Right cardiac atrium (tissue), 5 donors: ENCODE data around the gene TAF4. TPM values are rescaled to one million over a fixed set of nuclear protein-coding genes. Genes with fewer than 3 reads are reported as not detected.
A peak's percentile ranks its signal among the peaks of the same experiment; 100 is the strongest.

Experiments used
- ATAC-seq, 2 donors: fragments of 200-7000 bp; cut with Tn5 transposase; one replicate each; pipeline versions ENCODE4 v1.8.0 to v1.9.1; 2020; ENCODE audit warnings: moderate library complexity in 2 of 2, mild to moderate bottlenecking in 1 of 2
- DNase-seq, 3 donors: peaks; one replicate each; pipeline ENCODE4 v3.0.0-alpha.2; 2020
- H3K27ac ChIP-seq: one replicate; pipeline ENCODE4 v1.5.1; 2013; ENCODE audit warnings: mild to moderate bottlenecking, low read length, control low read depth, moderate library complexity
- H3K27me3 ChIP-seq: one replicate; pipeline ENCODE4 v1.6.1; 2013; ENCODE audit not compliant: control insufficient read depth, insufficient read depth
- H3K4me1 ChIP-seq: one replicate; pipeline ENCODE4 v1.6.1; 2013; ENCODE audit warnings: low read length; ENCODE audit not compliant: control insufficient read depth, insufficient read depth
- H3K4me3 ChIP-seq: one replicate; pipeline ENCODE4 v1.5.1; 2013; ENCODE audit warnings: low read length, control low read depth
- H3K9me3 ChIP-seq: one replicate; pipeline ENCODE4 v1.6.1; 2013; ENCODE audit warnings: low read length; ENCODE audit not compliant: control insufficient read depth
- WGBS: extraction: QIAGEN DNeasy Blood & Tissue Kit; methylation state at CpG from one replicate; pipeline ENCODE4 v1.1.7; 2013; 5-methylcytosine and 5-hydroxymethylcytosine counted together
- intact Hi-C, 4 donors: fragments of 100-400 bp; cut with DNase I; formaldehyde crosslinking; loops; one replicate each; pipeline versions ENCODE4 v1.11.0 to v1.14.0; 2022 to 2023
- polyA plus RNA-seq: library from polyadenylated mRNA; stranded (reverse); fragments of 200-250 nt; gene quantifications from one replicate; pipeline ENCODE4 v1.2.3, GENCODE V29; 2013
- total RNA-seq, 4 donors: library from RNA; stranded (reverse); fragmentation: NEBNext Ultra II Directional; extraction: Animal tissue kit (Norgen Biotek cat#: 25700); gene quantifications; one replicate each; pipeline ENCODE4 v1.2.1, GENCODE V29; 2021
- donor health status: healthy with polysubstance abuse.
- donor health status: DM: no; HTN: yes; CAD: no.
- donor health status: DM: no; HTN: no; CAD: no.
- donor health status: DM: no; HTN: yes; CAD: no; lungs with severe emphysema.
- donor health status: DM: yes; HTN: yes; CAD: no.

The TAF4 gene
- total and polyA plus RNA-seq, 5 donors: 3.8 to 13.6 (median 8.3) TPM

DNA sequence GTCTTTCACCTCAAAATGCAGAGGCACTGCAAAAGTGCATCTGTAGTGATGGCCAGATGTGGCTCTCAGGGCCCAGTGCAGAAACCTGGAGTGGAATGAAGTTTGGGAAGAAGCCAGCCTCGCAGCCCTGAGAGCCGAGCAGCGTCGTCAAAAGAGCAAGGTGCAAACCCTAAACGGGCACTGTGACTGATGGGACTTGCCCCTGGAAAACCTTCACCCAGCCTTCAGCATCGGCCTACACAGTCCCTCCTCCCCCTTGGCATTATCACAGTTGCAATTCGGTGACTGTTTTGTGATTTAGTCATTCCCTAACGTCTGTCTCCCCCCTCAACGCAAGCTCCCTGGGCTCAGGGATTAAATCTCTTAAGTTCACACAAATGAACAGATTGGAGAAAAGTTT is 38.6 kb downstream of the TAF4 start:
- intact Hi-C loops: loop anchor here in 2 of 4 donors (5.0 kb wide), 1 partner anchor 110 kb away; no protein-coding TSS in a partner anchor
- H3K27ac ChIP-seq: no peak overlapping the region
- ATAC-seq (no peak), DNase-seq (no peak)
- H3K4me1 ChIP-seq: peaks cover 2% of the 10 kb centered on the region
- 69% methylated on average over 9 of the region's 9 CpGs for WGBS
- no peaks in the 10 kb centered on the region for H3K9me3 ChIP-seq
- H3K4me3 ChIP-seq: no peak overlapping the region
- H3K27me3 ChIP-seq: no peaks in the 10 kb centered on the region

DNA sequence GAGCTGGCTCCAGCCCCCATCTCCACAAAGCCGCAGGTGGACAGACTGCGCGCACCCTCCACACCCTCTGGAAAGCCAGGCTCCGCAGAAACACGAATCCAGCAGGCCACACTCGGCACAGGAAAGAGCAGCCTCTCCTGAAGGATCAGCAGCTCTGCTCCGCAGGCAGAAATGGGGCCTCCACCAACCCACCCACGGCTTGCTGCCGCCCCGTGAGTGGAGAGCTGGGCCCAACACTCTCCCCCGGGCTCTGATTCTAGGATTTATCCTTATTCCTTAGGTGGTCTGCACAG is 39.2 kb downstream of the TAF4 start:
- peaks cover 2% of the 10 kb centered on the region for H3K4me1 ChIP-seq
- no peak for DNase-seq

DNA sequence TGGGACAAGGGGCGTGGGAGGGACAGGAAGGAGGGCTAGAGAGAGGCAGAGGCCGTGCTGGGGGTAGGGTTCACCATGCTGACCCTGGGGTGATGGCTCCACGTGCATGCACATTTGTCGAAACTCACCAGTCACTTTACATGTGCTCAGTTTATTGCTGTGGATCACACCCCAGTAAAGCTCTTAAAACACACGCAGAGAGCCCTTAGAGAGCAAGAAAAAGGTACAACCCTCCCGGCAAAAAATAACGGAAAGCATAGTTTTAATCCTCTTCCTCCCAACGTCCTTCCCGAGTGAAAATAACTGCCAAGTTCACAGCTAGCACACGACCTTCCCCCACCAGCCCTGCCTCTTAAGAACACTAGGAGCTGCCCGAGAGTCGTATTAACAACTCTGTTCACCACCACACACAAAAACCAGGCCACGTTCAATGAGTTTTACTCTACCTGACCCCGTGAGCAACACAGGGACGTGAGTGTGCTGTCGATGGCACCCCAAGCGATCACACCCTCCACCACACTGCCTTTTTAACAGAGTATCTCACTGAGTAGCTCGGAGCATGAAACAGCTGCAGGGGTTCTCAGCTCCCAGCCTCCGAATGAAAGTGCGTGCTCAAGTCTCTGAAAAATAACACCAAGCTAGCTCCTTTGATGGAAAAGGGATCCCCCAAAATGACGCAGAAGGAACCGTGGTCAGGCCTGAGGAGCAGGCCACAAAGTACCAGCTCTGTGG is 39.7 kb downstream of the TAF4 start:
- Histone ChIP-seq H3K4me3 (no peak overlapping the region), H3K9me3 (no peaks in the 10 kb centered on the region), H3K27ac (no peak overlapping the region), H3K4me1 (peaks cover 4% of the 10 kb centered on the region), H3K27me3 (no peaks in the 10 kb centered on the region)
- peak in 1 of 3 donors; percentile 73 for DNase-seq
- ATAC-seq: peak; percentile 76 to 82
- intact Hi-C loops: loop anchor here in 2 of 4 donors (5.0 kb wide), 1 partner anchor 111 kb away; no protein-coding TSS in a partner anchor
- WGBS: 21% methylated on average over 22 of the region's 22 CpGs

More for the DNA sequence above, 39.2 kb downstream of the TAF4 start:
- Histone ChIP-seq H3K27me3 (no peaks in the 10 kb centered on the region), H3K4me3 (no peak overlapping the region), H3K9me3 (no peaks in the 10 kb centered on the region), H3K27ac (no peak overlapping the region)
- 86% methylated on average over 11 of the region's 11 CpGs for WGBS
- intact Hi-C loops: loop anchor here in 2 of 4 donors (5.0 kb wide), 1 partner anchor 111 kb away; no protein-coding TSS in a partner anchor
- ATAC-seq: no peak

DNA sequence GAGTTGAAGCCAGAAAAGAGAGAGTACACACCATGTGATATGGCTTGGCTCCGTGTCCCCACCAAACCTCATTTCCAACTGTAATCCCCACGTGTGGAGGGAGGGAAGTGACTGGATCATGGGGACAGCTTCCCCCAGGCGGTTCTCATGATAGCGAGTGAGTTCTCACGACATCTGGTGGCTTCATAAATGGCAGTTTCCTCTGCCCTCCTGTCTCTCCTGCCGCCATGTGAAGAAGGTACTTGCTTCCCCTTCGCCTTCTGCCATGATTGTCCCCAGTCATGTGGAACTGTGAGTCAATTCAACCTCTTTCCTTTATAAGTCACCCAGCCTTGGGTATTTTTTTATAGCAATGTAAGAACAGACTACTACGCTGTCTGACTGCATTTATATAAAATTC is 40.3 kb downstream of the TAF4 start:
- peaks cover 5% of the 10 kb centered on the region for H3K4me1 ChIP-seq
- WGBS: 35% methylated on average over 8 of the region's 8 CpGs

DNA sequence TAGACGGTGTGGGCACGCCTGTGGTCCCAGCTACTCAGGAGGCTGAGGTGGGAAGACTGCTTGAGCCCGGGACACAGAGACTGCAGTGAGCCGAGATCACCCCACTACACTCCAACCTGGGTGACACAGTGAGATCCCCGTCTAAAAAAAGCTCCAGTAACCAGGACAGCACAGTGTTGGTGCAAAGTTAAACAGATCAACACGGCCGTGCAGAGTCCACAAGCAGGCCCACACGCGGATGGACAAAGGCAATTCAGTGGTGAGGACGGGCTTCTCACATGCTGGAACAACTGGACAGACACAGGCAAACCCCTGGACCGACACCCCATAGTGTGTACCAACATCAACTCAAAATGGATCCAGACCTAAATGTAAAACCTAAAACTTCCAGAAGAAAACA is 41.7 kb downstream of the TAF4 start:
- intact Hi-C loops: loop anchor here in 1 of 4 donors (5.0 kb wide), 1 partner anchor 118 kb away; the partner anchor contains the start of genes PSMA7 and SS18L1
- 76% methylated on average over 11 of the region's 11 CpGs for WGBS
- Histone ChIP-seq H3K27me3 (no peaks in the 10 kb centered on the region), H3K4me1 (peaks cover 5% of the 10 kb centered on the region), H3K9me3 (no peaks in the 10 kb centered on the region), H3K4me3 (no peak overlapping the region), H3K27ac (no peak overlapping the region)
- DNase-seq: no peak
- no peak for ATAC-seq

More for the DNA sequence above, 40.3 kb downstream of the TAF4 start:
- Histone ChIP-seq H3K27me3 (no peaks in the 10 kb centered on the region), H3K9me3 (no peaks in the 10 kb centered on the region), H3K4me3 (no peak overlapping the region), H3K27ac (no peak overlapping the region)
- no peak for ATAC-seq
- DNase-seq: no peak
- intact Hi-C loops: loop anchor here in 2 of 4 donors (5.0 kb wide), 1 partner anchor 112 kb away; no protein-coding TSS in a partner anchor

DNA sequence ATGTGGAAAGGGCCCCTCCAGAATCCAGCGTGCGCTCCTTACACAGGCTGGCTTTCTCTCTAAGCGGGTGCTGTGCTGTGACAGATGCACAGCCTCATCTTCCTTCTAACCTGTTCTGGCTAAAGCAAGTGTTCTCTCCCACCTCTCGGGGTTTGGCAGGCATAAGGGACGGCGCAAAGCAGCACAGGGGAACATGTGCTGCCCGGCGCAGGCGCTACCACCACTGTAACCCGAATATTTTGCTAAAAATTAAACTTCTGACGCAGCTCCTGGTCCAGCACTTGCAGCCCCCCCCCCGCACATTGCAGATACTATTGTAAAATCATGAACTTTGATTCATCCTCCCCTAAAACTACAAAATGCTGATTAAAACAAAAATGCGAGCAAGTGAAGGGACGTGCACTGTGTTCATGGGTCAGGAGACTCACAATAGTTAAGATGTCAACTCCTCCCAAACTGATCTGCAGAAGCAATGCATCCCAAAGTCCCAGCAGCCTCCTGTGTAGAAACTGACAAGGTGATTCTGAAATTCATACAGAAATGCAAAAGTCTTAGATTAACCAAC is 43.0 kb downstream of the TAF4 start:
- WGBS: 97% methylated on average over 14 of the region's 14 CpGs
- Histone ChIP-seq H3K27ac (no peak overlapping the region), H3K4me1 (peaks cover 5% of the 10 kb centered on the region), H3K4me3 (no peak overlapping the region), H3K9me3 (no peaks in the 10 kb centered on the region), H3K27me3 (no peaks in the 10 kb centered on the region)
- ATAC-seq (no peak), DNase-seq (no peak)
- intact Hi-C loops: loop anchor here in 1 of 4 donors (5.0 kb wide), 1 partner anchor 120 kb away; the partner anchor contains the start of genes PSMA7 and SS18L1

DNA sequence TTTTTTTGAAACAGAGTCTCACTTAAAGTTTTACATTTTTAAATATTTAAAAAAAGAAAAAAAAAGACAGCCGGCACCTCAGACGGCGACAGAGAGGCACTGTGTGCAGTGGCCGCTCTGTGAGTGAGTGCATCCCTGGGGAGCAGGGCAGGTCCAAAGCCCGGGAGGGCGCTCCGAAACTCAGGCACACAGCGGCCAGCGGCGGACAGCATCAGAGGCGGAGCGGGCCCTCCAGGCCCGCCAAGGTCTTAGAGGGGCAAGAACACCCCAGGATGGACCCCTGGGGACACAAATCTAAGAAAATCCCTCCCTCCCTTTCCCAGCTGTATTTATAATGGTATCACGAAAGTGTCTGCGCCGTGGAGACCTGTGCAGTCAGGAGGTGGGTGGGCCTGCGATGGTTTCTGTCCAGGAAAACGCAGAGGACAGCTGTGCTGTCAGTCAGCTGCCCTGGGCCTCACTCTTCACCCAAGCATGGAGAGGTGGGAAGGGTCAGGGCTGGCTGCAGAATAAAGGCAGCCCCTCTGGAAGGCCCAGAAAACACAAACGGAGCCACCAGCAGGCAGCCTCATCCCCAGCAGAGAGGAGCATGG is 43.8 kb downstream of the TAF4 start:
- Histone ChIP-seq H3K4me3 (no peak overlapping the region), H3K9me3 (no peaks in the 10 kb centered on the region), H3K4me1 (peaks cover 5% of the 10 kb centered on the region), H3K27ac (no peak overlapping the region), H3K27me3 (no peaks in the 10 kb centered on the region)
- intact Hi-C loops: loop anchor here in 1 of 4 donors (5.0 kb wide), 1 partner anchor 120 kb away; the partner anchor contains the start of genes PSMA7 and SS18L1
- ATAC-seq (no peak), DNase-seq (peak in 1 of 3 donors; percentile 48)
- 80% methylated on average over 19 of the region's 19 CpGs for WGBS

DNA sequence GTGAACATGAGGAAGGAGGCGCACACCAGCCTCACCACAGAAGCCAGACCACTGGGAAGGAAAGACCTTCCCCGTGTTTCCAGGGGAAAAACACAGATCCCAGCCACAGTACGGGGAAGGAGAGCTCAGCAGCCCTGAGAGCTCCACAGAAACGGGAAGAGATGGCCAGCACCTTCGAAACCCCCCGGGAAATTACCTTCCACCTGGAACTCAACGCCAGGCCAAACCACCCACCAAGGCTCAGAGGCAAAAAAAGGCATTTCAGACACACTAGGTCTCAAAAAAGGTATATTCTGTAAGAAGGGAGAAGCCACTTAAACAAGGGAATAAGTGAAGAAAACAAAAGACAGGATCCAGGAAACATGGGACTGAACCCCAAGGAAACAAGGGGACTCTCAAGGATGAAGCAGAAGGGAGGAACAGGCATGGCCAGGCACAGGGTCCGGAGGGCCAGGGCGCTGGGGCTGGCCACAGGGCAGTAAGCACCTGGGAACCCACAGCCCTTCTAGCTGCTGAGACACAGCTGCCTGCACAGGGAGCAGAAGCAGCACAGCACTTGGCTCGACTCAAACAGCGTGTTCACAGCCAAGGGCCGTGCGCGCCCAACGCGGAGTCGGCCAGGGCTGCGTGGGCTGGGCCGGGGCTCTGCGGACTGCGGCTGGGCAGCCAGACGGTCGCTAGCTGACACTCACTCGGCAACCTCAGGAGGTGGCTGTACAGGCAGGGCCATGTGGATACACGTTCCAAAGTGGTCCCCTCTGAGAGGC is 44.6 kb downstream of the TAF4 start:
- intact Hi-C loops: loop anchor here in 1 of 4 donors (5.0 kb wide), 1 partner anchor 121 kb away; the partner anchor contains the start of genes PSMA7 and SS18L1
- Histone ChIP-seq H3K27ac (no peak overlapping the region), H3K4me1 (peaks cover 5% of the 10 kb centered on the region), H3K4me3 (no peak overlapping the region), H3K9me3 (no peaks in the 10 kb centered on the region), H3K27me3 (no peaks in the 10 kb centered on the region)
- ATAC-seq: peak; percentile 78 to 85
- DNase-seq: peak; percentile 73 to 90 (median 89)
- WGBS: 53% methylated on average over 25 of the region's 25 CpGs

DNA sequence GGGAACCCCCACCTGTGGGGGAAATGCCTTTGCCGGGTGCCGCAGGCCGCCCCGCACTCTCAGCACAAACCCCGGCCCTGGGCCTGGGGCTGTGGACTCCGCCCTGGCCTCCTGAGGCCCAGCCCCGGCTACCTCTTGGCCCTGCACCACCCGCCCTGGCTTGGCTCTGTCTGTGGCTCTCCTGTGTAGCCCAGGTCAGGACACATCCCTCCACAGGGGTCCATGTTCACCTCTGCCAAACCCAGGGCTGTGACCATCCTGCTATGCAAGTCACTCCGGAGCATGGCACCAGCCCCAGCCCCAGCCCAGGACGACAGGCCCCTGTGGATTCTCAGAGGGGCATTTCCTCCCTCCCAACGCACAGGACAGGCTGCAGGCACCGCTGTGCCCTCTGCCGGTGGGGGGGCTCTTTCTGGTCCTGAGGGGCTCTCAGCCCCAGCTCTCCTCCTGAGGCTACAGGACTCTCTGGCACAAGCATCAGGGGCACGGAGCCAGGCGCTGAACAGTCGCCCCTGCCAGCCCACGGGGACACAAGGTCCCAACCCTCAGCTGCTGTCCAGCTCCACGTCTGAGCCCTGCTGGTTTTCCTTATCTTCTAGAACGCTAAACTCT is 45.7 kb downstream of the TAF4 start:
- WGBS: 66% methylated on average over 19 of the region's 19 CpGs
- Histone ChIP-seq H3K27me3 (no peaks in the 10 kb centered on the region), H3K27ac (no peak overlapping the region), H3K4me1 (peaks cover 3% of the 10 kb centered on the region), H3K9me3 (no peaks in the 10 kb centered on the region), H3K4me3 (no peak overlapping the region)
- peak; percentile 7 to 55 for ATAC-seq
- intact Hi-C loops: loop anchor here in 3 of 4 donors (5.0 to 10.0 kb wide), 3 partner anchors 115 to 365 kb away; partner anchors contain the start of genes PSMA7 (in 1 of the 3), RPS21 (in 1 of the 3) and SS18L1 (in 1 of the 3)
- peak in 1 of 3 donors; percentile 77 for DNase-seq
